Naive thymus-derived CD4-positive, alpha-beta T cell (primary cell): ENCODE results near the gene BCL2L13. TPM values are rescaled to one million over a fixed set of nuclear protein-coding genes. Genes with fewer than 3 reads are reported as not detected.
"Not testable (repeated sequence)": the region's sequence is repeated elsewhere in the genome, so short reads cannot be mapped to it uniquely, and the experiment has no call there.

Experiments
- ATAC-seq: fragments of 150-1000 bp; cut with Tn5 transposase; 2 replicates; pipeline ENCODE4 v1.10.0; 2021; ENCODE audit warnings: mild to moderate bottlenecking, moderate library complexity
- CTCF ChIA-PET: fragments of 350-600 bp; sonication (Branson Sonifier 250); formaldehyde crosslinking; loops from one replicate; lab custom pipeline; 2021; ENCODE audit warnings: antibody characterized with exemption; lab: Charles Lee
- POLR2A ChIA-PET: fragments of 350-600 bp; sonication (Branson Sonifier 250); formaldehyde crosslinking; loops from one replicate; lab custom pipeline; 2021; ENCODE audit warnings: antibody characterized with exemption, inconsistent platforms; lab: Charles Lee
- DNase-seq, 9 donors: peaks; one replicate each; pipeline versions ENCODE4 v3.0.0 to v3.0.0-alpha.2; 2020 to 2022; ENCODE audit warnings: mixed read lengths in 1 of 9
- H3K27ac ChIP-seq: one replicate; pipeline ENCODE4 v1.7.0; 2013; ENCODE audit warnings: mild to moderate bottlenecking, low read depth, low read length, moderate library complexity
- H3K27me3 ChIP-seq, 2 donors: one replicate each; pipeline ENCODE4 v1.7.0; 2013; ENCODE audit warnings: low read length in 2 of 2, mild to moderate bottlenecking in 2 of 2, moderate library complexity in 2 of 2; ENCODE audit not compliant: control insufficient read depth in 2 of 2, insufficient read depth in 2 of 2
- H3K36me3 ChIP-seq, 3 experiments: 1 replicate in 2 of 3; 2 replicates in 1 of 3; pipeline ENCODE4 v1.7.0; 2013; ENCODE audit warnings: low read length in 3 of 3, mild to moderate bottlenecking in 3 of 3, moderate library complexity in 1 of 3; ENCODE audit not compliant: insufficient read depth in 3 of 3, control insufficient read depth in 2 of 3
- H3K4me1 ChIP-seq, 2 donors: one replicate each; pipeline ENCODE4 v1.7.0; 2013; ENCODE audit warnings: low read length in 2 of 2, mild to moderate bottlenecking in 2 of 2, moderate library complexity in 1 of 2; ENCODE audit not compliant: control insufficient read depth in 2 of 2, insufficient read depth in 2 of 2
- H3K4me3 ChIP-seq: 2 replicates; pipeline ENCODE4 v1.7.0; 2013; ENCODE audit warnings: mild to moderate bottlenecking, low read length
- H3K9me3 ChIP-seq, 3 experiments: 1 replicate in 2 of 3; 2 replicates in 1 of 3; pipeline ENCODE4 v1.7.0; 2013; ENCODE audit warnings: low read length in 3 of 3; ENCODE audit not compliant: control insufficient read depth in 2 of 3
- H3K27ac Mint-ChIP-seq, 9 donors: one replicate each; pipeline ENCODE4 v1.8.0; 2020 to 2022; ENCODE audit warnings: mixed read lengths in 9 of 9, mild to moderate bottlenecking in 8 of 9, moderate library complexity in 5 of 9, inconsistent platforms in 2 of 9
- H3K27me3 Mint-ChIP-seq, 5 donors: one replicate each; pipeline ENCODE4 v1.8.0; 2021 to 2022; ENCODE audit warnings: mixed read lengths in 5 of 5, mild to moderate bottlenecking in 1 of 5
- H3K36me3 Mint-ChIP-seq, 5 donors: one replicate each; pipeline ENCODE4 v1.8.0; 2020 to 2022; ENCODE audit warnings: mixed read lengths in 5 of 5, mild to moderate bottlenecking in 3 of 5, inconsistent platforms in 1 of 5
- H3K4me1 Mint-ChIP-seq, 7 donors: one replicate each; pipeline ENCODE4 v1.8.0; 2020 to 2022; ENCODE audit warnings: mixed read lengths in 7 of 7, mild to moderate bottlenecking in 3 of 7, inconsistent platforms in 1 of 7
- H3K4me3 Mint-ChIP-seq, 10 donors: one replicate each; pipeline ENCODE4 v1.8.0; 2020 to 2022; ENCODE audit warnings: mild to moderate bottlenecking in 10 of 10, mixed read lengths in 10 of 10, moderate library complexity in 6 of 10, inconsistent platforms in 2 of 10
- H3K9me3 Mint-ChIP-seq, 11 donors: one replicate each; pipeline ENCODE4 v1.8.0; 2020 to 2022; ENCODE audit warnings: mixed read lengths in 11 of 11, mild to moderate bottlenecking in 4 of 11, inconsistent platforms in 1 of 11, moderate library complexity in 1 of 11
- intact Hi-C, 2 donors: fragments of 100-400 bp; cut with micrococcal nuclease; formaldehyde crosslinking; loops; one replicate each; pipeline ENCODE4 v1.15.1; 2023
- polyA plus RNA-seq, 2 donors: library from polyadenylated mRNA; unstranded; fragments of 300-500 nt; fragmentation: Illumina TruSeq; gene quantifications; one replicate each; pipeline ENCODE4 v1.2.3, GENCODE V29; 2021
- total RNA-seq, 6 experiments: library from RNA in 5 of 6; stranded (reverse) in 5 of 6; gene quantifications; 1 replicate in 5 of 6; 2 replicates in 1 of 6; pipeline ENCODE4 v1.2.3 and lab custom pipeline; 2021 to 2026

BCL2L13 gene
- total and polyA plus RNA-seq, 7 experiments from 2014 or later, result 21.9 to 48.0 (median 33.0) TPM

DNA sequence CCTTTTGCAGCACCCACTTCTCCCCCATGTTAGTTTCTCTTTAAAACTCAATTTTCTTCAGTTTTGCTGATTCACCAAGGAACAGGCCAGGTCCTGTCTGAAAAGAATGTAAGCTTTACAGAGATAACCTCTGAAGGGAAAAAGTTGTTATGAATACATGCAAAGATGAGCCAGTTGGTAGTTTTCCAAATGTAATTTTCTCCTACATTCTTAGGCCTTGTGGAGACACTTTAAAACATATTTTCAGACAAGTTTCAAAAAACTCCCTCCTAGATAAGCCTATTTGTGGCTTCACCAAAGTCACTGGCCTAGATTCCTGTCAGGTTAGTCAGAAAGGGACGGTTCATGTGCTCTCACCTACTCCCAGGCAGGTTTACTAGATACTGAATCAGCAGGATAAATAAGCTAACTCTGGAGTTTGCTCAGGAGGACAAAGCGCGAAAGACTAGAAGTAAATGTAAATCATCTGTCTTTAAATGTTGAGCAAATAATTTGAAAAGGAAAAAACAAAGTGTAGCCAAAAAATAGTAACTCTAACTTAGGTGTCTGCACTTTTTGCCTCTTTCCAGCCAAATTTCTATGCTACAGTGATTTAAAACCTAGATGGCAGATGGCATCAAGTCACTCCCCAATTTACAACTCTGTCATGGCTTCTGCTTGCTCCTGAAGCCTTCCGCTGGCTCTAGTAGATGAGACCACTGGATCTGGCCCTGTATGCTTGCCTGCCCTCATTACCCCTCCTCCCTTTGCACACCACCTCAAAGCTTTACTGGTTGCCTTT lies 5.2 kb upstream of the BCL2L13 start:
- DNase-seq (no peak), ATAC-seq (no peak)
- no peak overlapping the region for H3K4me3 ChIP-seq
- H3K27ac Mint-ChIP-seq, result peak overlapping the region in 1 of 9 donors; percentile 73
- ChIA-PET POLR2A (no interaction called here), CTCF (interaction anchor here (0.6 to 0.7 kb wide), 2 partner anchors 44 to 306 kb away, joined by 3 to 5 read pairs; no protein-coding TSS in a partner anchor)
- no peaks in the 10 kb centered on the region for H3K27me3 Mint-ChIP-seq
- H3K36me3 ChIP-seq, result peaks cover 0 to 1% (median 0%) of the 10 kb centered on the region in 3 experiments
- peaks cover 10 to 25% (median 20%) of the 10 kb centered on the region in 7 donors for H3K4me1 Mint-ChIP-seq
- H3K9me3 ChIP-seq, result no peaks in the 10 kb centered on the region
- intact Hi-C loops, result no loop called here
- no peak overlapping the region for H3K27ac ChIP-seq
- peaks cover 0 to 14% of the 10 kb centered on the region in 2 donors for H3K4me1 ChIP-seq
- H3K9me3 Mint-ChIP-seq, result no peaks in the 10 kb centered on the region
- H3K36me3 Mint-ChIP-seq, result no peaks in the 10 kb centered on the region
- peak overlapping the region in 1 of 10 donors; percentile 34 for H3K4me3 Mint-ChIP-seq
- H3K27me3 ChIP-seq, result no peaks in the 10 kb centered on the region

DNA sequence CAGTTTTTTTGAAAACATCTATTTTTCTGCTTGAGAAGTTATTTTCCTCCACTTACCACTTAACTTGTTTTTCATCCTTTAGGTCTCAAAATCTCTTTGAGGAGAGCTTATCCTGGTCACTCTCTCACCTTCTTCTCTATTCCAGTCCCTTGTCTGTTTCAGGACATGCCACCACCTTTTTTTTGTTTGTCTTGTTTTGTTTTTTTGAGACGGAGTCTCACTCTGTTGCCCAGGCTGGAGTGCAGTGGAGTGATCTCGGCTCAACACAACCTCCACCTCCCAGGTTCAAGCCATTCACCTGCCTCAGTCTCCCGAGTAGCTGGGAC lies 4.6 kb upstream of the BCL2L13 start:
- no peaks in the 10 kb centered on the region for H3K27me3 ChIP-seq
- Mint-ChIP-seq H3K36me3 (no peaks in the 10 kb centered on the region), H3K27me3 (no peaks in the 10 kb centered on the region), H3K9me3 (no peaks in the 10 kb centered on the region), H3K4me3 (no peak overlapping the region), H3K27ac (peak overlapping the region in 1 of 9 donors; percentile 73), H3K4me1 (peaks cover 10 to 19% (median 17%) of the 10 kb centered on the region in 7 donors)
- peaks cover 0 to 13% of the 10 kb centered on the region in 2 donors for H3K4me1 ChIP-seq
- H3K27ac ChIP-seq, result no peak overlapping the region
- intact Hi-C loops, result no loop called here
- no peak overlapping the region for H3K4me3 ChIP-seq
- H3K9me3 ChIP-seq, result no peaks in the 10 kb centered on the region
- no peak for ATAC-seq
- ChIA-PET POLR2A (no interaction called here), CTCF (interaction anchor here (0.6 kb wide), 1 partner anchor 44 kb away, joined by 3 read pairs; no protein-coding TSS in a partner anchor)
- DNase-seq, result no peak
- peaks cover 0 to 4% (median 0%) of the 10 kb centered on the region in 3 experiments for H3K36me3 ChIP-seq

DNA sequence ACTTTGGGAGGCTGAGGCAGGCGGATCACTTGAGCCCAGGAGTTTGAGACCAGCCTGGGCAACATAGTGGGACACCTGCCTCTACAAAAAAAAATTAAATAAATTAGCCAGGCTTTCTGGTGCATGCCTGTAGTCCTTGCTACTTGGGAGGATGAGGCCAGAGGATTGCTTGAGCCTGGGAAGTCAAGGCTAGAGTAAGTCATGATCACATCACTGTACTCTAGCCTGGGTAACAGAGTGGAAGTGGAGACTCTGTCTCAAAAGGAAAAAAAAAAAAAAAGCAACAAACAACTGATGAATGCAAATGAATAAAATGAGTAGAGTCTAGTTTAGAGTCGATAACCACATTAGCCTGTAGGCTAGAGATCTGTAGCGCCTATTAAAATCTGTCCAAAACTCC lies 3.9 kb upstream of the BCL2L13 start:
- intact Hi-C loops, result loop anchor here in 1 of 2 donors (5.0 kb wide), 1 partner anchor 368 kb away; no protein-coding TSS in a partner anchor
- CTCF ChIA-PET, result interaction anchor here (0.6 kb wide), 1 partner anchor 17 kb away, joined by 3 read pairs; no protein-coding TSS in a partner anchor
- DNase-seq, result no peak
- Histone ChIP-seq H3K9me3 (no peaks in the 10 kb centered on the region), H3K36me3 (peaks cover 0 to 6% (median 0%) of the 10 kb centered on the region in 3 experiments), H3K27me3 (no peaks in the 10 kb centered on the region), H3K4me3 (no peak overlapping the region), H3K27ac (no peak overlapping the region), H3K4me1 (peaks cover 6 to 12% of the 10 kb centered on the region in 2 donors)
- no peaks in the 10 kb centered on the region for H3K36me3 Mint-ChIP-seq
- H3K4me1 Mint-ChIP-seq, result peaks cover 16 to 22% (median 18%) of the 10 kb centered on the region in 7 donors
- H3K27me3 Mint-ChIP-seq, result no peaks in the 10 kb centered on the region
- no peak for ATAC-seq
- peaks cover 0 to 2% (median 0%) of the 10 kb centered on the region in 11 donors for H3K9me3 Mint-ChIP-seq
- no peak overlapping the region for H3K27ac Mint-ChIP-seq
- POLR2A ChIA-PET, result no interaction called here
- no peak overlapping the region for H3K4me3 Mint-ChIP-seq

DNA sequence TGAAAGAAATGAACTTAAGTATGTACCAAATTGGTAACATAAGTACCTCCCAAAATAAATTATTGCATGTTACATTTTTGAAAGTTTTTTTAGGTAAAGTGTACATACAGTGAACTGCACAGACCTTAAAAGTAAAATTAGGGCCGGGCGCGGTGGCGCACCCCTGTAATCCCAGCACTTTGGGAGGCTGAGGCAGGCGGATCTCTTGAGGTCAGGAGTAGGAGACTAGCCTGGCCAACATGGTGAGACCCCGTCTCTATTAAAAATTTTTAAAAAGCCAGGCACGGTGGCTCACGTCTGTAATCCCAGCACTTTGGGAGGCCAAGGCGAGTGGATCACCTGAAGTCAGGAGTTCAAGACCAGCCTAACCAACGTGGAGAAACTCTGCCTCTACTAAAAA lies 1.7 kb upstream of the BCL2L13 start:
- H3K27me3 Mint-ChIP-seq, H3K36me3 Mint-ChIP-seq, POLR2A ChIA-PET, H3K9me3 Mint-ChIP-seq, H3K27ac ChIP-seq, H3K9me3 ChIP-seq, DNase-seq, CTCF ChIA-PET, H3K36me3 ChIP-seq, ATAC-seq, H3K27ac Mint-ChIP-seq, H3K4me3 ChIP-seq, H3K4me3 Mint-ChIP-seq, H3K27me3 ChIP-seq: not testable (repeated sequence)
- peaks cover 17 to 32% (median 29%) of the 10 kb centered on the region in 7 donors for H3K4me1 Mint-ChIP-seq
- intact Hi-C loops, result loop anchor here in 1 of 2 donors (5.0 kb wide), 1 partner anchor 365 kb away; no protein-coding TSS in a partner anchor
- peaks cover 12 to 18% of the 10 kb centered on the region in 2 donors for H3K4me1 ChIP-seq

DNA sequence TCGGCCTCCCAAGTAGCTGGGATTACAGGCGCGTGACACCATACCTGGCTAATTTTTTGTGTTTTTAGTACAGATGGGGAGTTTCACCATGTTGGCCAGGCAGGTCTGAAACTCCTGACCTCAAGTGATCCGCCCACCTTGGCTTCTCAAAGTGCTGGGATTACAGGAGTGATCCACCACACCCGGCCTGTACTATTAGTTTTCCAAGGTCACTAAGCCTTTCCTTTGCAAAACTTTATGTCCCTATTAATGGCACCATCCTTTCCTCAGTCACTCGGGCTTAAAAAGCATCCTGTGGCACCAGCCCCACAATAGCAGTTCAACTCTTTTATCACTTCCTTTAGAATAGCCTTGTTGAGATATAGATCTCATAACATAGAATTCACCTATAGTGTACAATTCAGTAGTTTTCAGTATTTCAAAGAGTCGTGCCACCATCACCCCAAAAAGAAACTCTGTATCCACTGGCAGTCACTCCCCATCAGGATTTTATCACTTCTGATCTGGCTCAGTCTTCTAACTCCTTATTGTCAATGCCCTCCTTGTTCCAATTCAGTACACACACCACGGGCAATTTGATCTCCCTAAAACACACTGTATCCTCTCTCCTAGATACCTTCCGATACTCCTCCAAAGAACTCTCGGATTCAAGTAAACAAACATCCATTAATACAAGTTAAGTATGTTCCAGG lies 921 bp upstream of the BCL2L13 start:
- H3K4me3 Mint-ChIP-seq, result peak overlapping the region; percentile 87 to 95 (median 90)
- H3K27ac Mint-ChIP-seq, result peak overlapping the region; percentile 92 to 99 (median 96)
- DNase-seq (peak in 1 of 9 donors; percentile 3), ATAC-seq (no peak)
- intact Hi-C loops, result loop anchor here (1.0 to 5.0 kb wide), 8 partner anchors 9 to 553 kb away; partner anchors contain the start of genes ATP6V1E1 (in 2 of the 2), PEX26 (in 2 of the 2), BID (in 1 of the 2) and IL17RA (in 1 of the 2)
- H3K4me3 ChIP-seq, result peak overlapping the region; percentile 73
- ChIA-PET CTCF (no interaction called here), POLR2A (no interaction called here)
- H3K4me1 ChIP-seq, result peaks cover 12 to 18% of the 10 kb centered on the region in 2 donors
- peaks cover 0 to 7% (median 0%) of the 10 kb centered on the region in 5 donors for H3K36me3 Mint-ChIP-seq
- peaks cover 0 to 2% (median 0%) of the 10 kb centered on the region in 11 donors for H3K9me3 Mint-ChIP-seq
- no peaks in the 10 kb centered on the region for H3K27me3 ChIP-seq
- no peaks in the 10 kb centered on the region for H3K9me3 ChIP-seq
- H3K36me3 ChIP-seq, result peaks cover 0 to 6% (median 0%) of the 10 kb centered on the region in 3 experiments
- peak overlapping the region; percentile 99 for H3K27ac ChIP-seq
- peaks cover 17 to 34% (median 29%) of the 10 kb centered on the region in 7 donors for H3K4me1 Mint-ChIP-seq
- H3K27me3 Mint-ChIP-seq, result no peaks in the 10 kb centered on the region

DNA sequence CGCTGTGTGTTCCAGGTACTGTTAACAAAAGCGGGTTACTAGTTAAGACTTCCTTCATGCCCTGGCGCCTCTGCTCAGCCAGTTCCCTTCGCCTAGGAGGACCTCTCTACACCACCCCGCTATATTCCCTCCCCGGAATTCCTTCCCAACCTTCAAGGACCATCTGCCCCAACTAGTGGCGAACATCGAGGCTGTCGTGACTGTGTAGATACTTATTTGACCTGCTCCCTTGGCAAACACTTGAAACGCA lies 450 bp upstream of the BCL2L13 start:
- no peaks in the 10 kb centered on the region for H3K9me3 ChIP-seq
- intact Hi-C loops, result loop anchor here (1.0 to 5.0 kb wide), 8 partner anchors 10 to 554 kb away; partner anchors contain the start of genes ATP6V1E1 (in 2 of the 2), PEX26 (in 2 of the 2), BID (in 1 of the 2) and IL17RA (in 1 of the 2)
- Mint-ChIP-seq H3K9me3 (peaks cover 0 to 2% (median 0%) of the 10 kb centered on the region in 11 donors), H3K4me1 (peaks cover 17 to 38% (median 33%) of the 10 kb centered on the region in 7 donors), H3K27me3 (no peaks in the 10 kb centered on the region), H3K36me3 (peaks cover 0 to 9% (median 4%) of the 10 kb centered on the region in 5 donors), H3K4me3 (peak overlapping the region; percentile 87 to 95 (median 90)), H3K27ac (peak overlapping the region; percentile 92 to 99 (median 96))
- peak; percentile 18 for ATAC-seq
- no peak for DNase-seq
- ChIA-PET CTCF (no interaction called here), POLR2A (interaction anchor here (1.5 to 1.7 kb wide), 3 partner anchors 9 to 136 kb away, joined by 6 to 8 read pairs (median 7); partner anchors contain the start of gene BID)
- H3K27ac ChIP-seq, result peak overlapping the region; percentile 99
- H3K4me1 ChIP-seq, result peaks cover 12 to 18% of the 10 kb centered on the region in 2 donors
- peaks cover 0 to 6% (median 0%) of the 10 kb centered on the region in 3 experiments for H3K36me3 ChIP-seq
- no peaks in the 10 kb centered on the region for H3K27me3 ChIP-seq
- H3K4me3 ChIP-seq, result peak overlapping the region; percentile 73
